GM18519 (cell line): ENCODE measurements around the gene NPVF.

ENCODE experiments used
- ATAC-seq: cut with Tn5 transposase; IDR thresholded peaks from one replicate; pipeline ENCODE4 v1.9.1; 2021; ENCODE audit warnings: mild to moderate bottlenecking, moderate library complexity; ENCODE audit not compliant: unreplicated experiment, low FRiP score

NPVF gene, protein sequence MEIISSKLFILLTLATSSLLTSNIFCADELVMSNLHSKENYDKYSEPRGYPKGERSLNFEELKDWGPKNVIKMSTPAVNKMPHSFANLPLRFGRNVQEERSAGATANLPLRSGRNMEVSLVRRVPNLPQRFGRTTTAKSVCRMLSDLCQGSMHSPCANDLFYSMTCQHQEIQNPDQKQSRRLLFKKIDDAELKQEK

GRCh38 chr7:25228386-25228785 is at the start of gene NPVF:
Gene NPVF, minus strand, starts transcription at chr7:25228486. Its CDS starts 47 bp downstream, at chr7:25228439.
- ATAC-seq: no peak

DNA sequence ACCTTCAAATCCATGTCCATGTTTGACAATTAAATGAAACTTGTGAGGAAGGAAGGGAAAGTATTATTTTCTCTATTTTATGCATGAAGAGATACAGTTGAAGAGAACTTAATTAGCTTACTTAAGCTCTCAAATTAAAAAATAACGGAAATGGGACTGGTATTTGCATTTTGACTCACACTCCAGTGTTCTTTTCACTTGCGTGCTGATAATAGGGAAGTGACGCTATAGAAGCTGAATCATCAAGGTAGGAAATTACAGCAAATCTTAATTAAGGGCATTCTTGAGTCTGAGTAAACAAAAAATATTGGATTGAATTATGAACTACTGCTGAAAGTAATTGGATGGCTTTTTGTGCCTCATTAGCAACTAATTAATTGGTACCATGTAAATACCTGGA is 44.0 kb upstream of the NPVF start:
- ATAC-seq: no peak

GRCh38 chr7:25263337-25263736 is 35.1 kb upstream of the NPVF start:
- ATAC-seq: no peak

- no peak for ATAC-seq
Observed at GRCh38 chr7:25262586-25262985, 34.3 kb upstream of the NPVF start.

GRCh38 chr7:25261545-25262140 is 33.4 kb upstream of the NPVF start:
- ATAC-seq: no peak

DNA sequence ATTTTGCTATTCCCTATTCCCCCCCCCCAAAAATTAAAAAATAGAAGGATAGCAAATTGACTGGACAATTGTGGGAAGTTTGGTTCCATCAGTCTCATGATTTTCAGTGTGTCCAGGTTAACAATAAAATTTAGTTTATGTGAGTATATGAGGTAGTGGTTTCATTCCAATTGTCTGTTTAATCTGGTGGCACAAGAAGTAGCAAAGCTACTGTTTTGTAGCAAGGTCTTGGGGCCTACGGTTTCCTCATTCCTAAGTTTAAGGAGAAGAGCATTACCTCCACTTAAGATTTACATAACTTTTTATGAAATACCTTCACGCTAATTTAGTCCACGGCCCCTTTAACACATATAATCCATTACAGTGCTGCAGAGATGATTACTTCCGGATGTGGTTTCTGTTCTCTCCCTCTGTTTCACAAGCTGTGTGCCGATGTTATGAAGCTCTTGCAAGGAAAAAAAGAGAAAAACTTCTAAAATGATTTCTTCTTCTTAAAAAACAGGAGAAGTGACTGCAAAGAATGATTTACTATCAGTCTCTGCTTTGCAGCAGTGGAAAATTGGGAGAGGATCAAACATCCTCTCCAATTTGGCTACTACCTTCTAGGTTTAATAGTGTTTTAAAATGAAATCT is 32.7 kb upstream of the NPVF start:
- ATAC-seq: no peak

- no peak for ATAC-seq
Observed at GRCh38 chr7:25259487-25260243, 31.4 kb upstream of the NPVF start.

- ATAC-seq: no peak
Observed at GRCh38 chr7:25256333-25256819, 28.1 kb upstream of the NPVF start.

- ATAC-seq: no peak
Observed at GRCh38 chr7:25255611-25256332, 27.5 kb upstream of the NPVF start.

- ATAC-seq: no peak
Observed at GRCh38 chr7:25254604-25255003, 26.3 kb upstream of the NPVF start.

DNA sequence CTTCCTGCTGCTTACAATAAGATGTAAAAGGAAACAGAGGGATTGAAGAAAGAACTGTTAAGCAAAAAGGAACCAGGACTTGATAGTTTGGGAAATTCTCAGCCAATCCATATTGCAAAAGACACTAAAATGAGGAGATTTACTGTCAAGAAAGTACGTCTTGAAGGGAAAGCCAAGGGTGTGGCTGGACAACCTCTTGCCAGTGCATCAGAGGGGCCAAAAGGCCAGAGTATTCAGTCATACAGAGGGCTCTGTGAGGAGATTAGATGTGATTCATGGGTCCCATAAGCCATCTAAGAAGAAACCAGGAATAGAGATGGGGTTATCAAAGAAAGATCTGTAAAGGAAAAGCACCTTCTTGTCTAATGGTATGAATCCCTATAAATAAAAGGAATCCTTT is 25.4 kb upstream of the NPVF start:
- ATAC-seq: no peak

GRCh38 chr7:25250386-25250785 is 22.1 kb upstream of the NPVF start:
- ATAC-seq: no peak

DNA sequence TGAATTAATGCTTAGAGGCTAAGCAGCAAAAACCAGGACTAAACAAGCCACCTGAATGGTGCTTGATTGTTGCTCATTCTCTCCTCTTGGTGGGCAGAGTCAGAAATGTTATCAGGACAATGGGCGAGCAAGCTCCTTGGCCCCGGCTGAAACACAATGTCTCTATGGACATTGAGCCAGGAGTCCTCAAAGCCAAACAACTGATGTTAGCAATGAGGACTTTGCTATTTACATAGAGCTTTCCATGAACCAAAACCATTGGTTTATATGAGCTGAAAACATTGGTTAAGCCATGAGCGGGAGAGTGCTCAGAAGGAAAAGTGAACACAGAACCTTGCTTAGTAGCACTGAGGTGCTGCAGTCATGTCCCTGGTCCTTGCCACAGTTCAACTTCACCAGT is 21.5 kb upstream of the NPVF start:
- ATAC-seq: no peak

GRCh38 chr7:25246306-25246705 is 18.0 kb upstream of the NPVF start:
- ATAC-seq: no peak

DNA sequence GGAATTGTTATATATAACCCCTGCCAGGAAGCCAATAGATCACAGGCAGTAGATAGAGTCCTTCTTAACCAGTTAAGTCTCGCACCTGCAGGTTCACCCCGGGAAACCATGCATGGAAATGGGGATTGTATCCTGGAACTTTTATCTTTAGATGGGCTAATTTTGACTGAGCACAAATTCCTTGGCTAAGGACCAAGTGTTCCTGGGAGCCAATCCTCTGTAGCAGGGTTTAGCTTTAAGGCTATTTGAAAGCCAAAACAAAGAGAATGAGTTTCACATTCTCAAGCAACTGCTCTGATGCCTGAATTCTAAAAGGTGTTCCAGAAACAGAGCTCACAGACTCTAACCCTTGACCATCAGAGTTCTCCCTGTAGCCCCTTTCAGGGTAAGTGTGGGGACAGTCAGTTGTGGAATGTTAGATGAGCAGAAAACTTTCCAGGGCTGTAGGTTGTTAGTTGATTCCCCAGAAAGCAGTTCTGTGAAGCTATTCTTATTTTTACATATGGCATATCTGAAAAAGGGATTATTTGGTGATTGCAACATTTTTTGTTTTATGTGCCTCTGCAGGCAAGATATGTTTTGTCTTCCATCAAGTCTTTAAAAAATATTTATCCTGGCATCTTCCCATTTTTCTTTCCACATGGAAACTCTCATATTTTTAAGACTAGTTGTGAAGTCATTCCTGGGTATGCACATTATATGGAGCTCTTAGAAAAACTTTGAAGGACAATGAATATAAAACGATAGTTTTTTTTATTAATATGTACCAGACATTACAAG is 16.2 kb upstream of the NPVF start:
- no peak for ATAC-seq

DNA sequence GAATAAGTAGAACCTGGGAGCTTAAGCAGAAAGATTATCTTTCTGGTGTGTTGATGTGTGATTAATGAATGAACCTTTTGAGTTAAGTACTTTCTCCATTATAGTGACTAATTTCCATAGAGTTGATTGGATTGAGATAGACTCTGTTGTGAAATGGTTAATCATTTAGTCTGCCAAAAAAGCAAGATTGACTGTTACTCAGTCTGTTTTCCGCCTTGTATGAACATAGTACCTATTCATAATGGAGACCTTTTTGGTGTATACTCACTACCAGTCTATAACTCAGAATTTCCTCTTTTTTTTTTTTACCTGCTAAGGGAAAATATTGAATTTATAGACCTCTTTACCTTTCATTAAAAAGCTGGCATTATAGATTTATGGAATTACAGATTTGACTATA is 14.4 kb upstream of the NPVF start:
- ATAC-seq: no peak

DNA sequence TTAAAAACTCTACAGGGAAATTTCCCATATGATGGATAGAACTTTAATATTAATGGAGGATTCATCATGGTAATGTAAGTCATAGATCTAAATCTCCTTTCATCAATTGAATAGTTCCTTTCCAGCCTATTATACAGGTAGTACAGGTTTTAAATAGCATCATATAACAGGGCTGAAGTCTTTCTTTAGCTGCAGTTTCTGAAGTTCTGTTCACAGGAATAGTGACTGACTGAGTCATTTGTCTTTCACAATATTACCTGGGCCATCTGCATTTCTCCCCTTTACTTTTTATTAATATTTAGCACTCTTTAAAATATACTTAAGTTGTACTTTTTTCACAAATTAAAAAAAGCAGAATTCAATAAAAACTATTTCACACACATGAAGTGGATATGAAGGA is 12.6 kb upstream of the NPVF start:
- ATAC-seq: no peak

GRCh38 chr7:25240340-25240739 is 12.1 kb upstream of the NPVF start:
- ATAC-seq: no peak

DNA sequence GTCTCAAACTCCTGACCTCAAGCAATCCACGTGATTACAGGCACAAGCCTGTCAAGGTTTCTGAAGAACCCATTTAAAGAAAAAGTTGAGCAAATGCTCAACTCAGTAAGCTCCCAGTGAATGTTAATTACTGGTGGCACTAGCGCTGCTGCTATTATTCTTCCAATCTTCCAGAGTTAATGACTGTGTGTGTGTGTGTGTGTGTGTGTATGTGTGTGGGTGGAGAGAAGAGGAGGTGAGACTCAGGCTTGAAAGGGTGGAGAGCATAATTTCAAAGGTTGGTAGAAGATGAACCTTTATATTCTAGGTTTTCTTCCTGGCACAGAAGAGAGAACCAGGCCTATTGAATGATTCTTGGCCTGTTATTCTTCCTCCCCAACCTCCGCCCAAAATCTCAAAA is 11.6 kb upstream of the NPVF start:
- no peak for ATAC-seq
